OCI-LY7 (cell line): ENCODE data around the gene RAB30. TPM values are rescaled to one million over a fixed set of nuclear protein-coding genes. Genes with fewer than 3 reads are reported as not detected.

Experiments
- BruUV-seq: library from RNA; stranded (reverse); fragments of 400-500 nt; replicated peaks from 2 replicates; lab custom pipeline; 2021; lab: Mats Ljungman, UMichigan
- CTCF ChIA-PET: fragments of 300-600 bp; sonication (Branson Sonifier 250); formaldehyde crosslinking; loops from one replicate; lab custom pipeline; 2022; ENCODE audit warnings: antibody characterized with exemption; ENCODE audit not compliant: unreplicated experiment; lab: Charles Lee
- POLR2A ChIA-PET: fragments of 300-600 bp; sonication (Branson Sonifier 250); formaldehyde crosslinking; loops from one replicate; lab custom pipeline; 2022; ENCODE audit warnings: antibody characterized with exemption; lab: Charles Lee
- DNase-seq: peaks from one replicate; pipeline ENCODE4 v3.0.0-alpha.2; 2015; ENCODE audit warnings: low spot score
- H2AFZ ChIP-seq: fragments of 200-600 bp; sonication (generic), shearing (Covaris generic); 2 replicates; pipeline ENCODE4 v1.6.1; 2014; ENCODE audit warnings: mild to moderate bottlenecking, antibody characterized with exemption, low read length, moderate library complexity
- H3K27ac ChIP-seq: fragments of 200-600 bp; sonication (generic); 2 replicates; pipeline ENCODE4 v1.5.1; 2014; ENCODE audit warnings: mixed run types, low read depth, mild to moderate bottlenecking, moderate library complexity, low read length, inconsistent platforms; ENCODE audit not compliant: poor library complexity, severe bottlenecking
- H3K36me3 ChIP-seq: fragments of 200-600 bp; sonication (generic); 2 replicates; pipeline ENCODE4 v1.6.1; 2014; ENCODE audit warnings: mild to moderate bottlenecking, antibody characterized with exemption, low read length, moderate library complexity, mixed read lengths; ENCODE audit not compliant: insufficient read depth
- H3K4me1 ChIP-seq: fragments of 200-600 bp; sonication (generic); 2 replicates; pipeline ENCODE4 v1.5.1; 2014; ENCODE audit warnings: mild to moderate bottlenecking, low read length; ENCODE audit not compliant: insufficient read depth, poor library complexity, severe bottlenecking
- H3K4me2 ChIP-seq: fragments of 200-600 bp; sonication (generic); 2 replicates; pipeline ENCODE4 v1.6.1; 2014; ENCODE audit warnings: mild to moderate bottlenecking, low read length
- H3K4me3 ChIP-seq: fragments of 200-600 bp; sonication (generic); 2 replicates; pipeline ENCODE4 v1.5.1; 2014; ENCODE audit warnings: mild to moderate bottlenecking, low read depth, low read length; ENCODE audit not compliant: poor library complexity, severe bottlenecking
- H3K79me2 ChIP-seq: fragments of 200-600 bp; sonication (generic); 2 replicates; pipeline ENCODE4 v1.6.1; 2016; ENCODE audit warnings: low read depth, mild to moderate bottlenecking, low read length, moderate library complexity, mixed read lengths; ENCODE audit not compliant: insufficient read depth
- H3K9me2 ChIP-seq: fragments of 200-600 bp; sonication (generic); 2 replicates; pipeline ENCODE4 v1.6.1; 2016; ENCODE audit warnings: mild to moderate bottlenecking, low read length, mixed read lengths; ENCODE audit not compliant: insufficient read depth
- H3K9me3 ChIP-seq: fragments of 200-600 bp; sonication (generic); 2 replicates; pipeline ENCODE4 v1.6.1; 2014; ENCODE audit warnings: mild to moderate bottlenecking, mixed run types, low read length, mixed read lengths
- H4K20me1 ChIP-seq: fragments of 200-600 bp; sonication (generic); 2 replicates; pipeline ENCODE4 v1.6.1; 2014; ENCODE audit warnings: mild to moderate bottlenecking, antibody characterized with exemption, low read length, moderate library complexity, mixed read lengths; ENCODE audit not compliant: insufficient read depth
- EZH2phosphoT487 ChIP-seq: fragments of 200-600 bp; sonication (generic); IDR thresholded peaks from 2 replicates; pipeline ENCODE4 v1.6.1; 2018; ENCODE audit warnings: low read depth, borderline replicate concordance, mild to moderate bottlenecking, mixed run types, antibody characterized with exemption, low read length, moderate library complexity, mixed read lengths
- intact Hi-C: fragments of 100-400 bp; cut with micrococcal nuclease; formaldehyde crosslinking; loops from one replicate; pipeline ENCODE4 v1.10.0; 2022; ENCODE audit not compliant: unreplicated experiment
- total RNA-seq, 2 experiments: library from RNA; depleted of rRNA in 1 of 2; stranded (reverse); fragments of >200 nt in 1 of 2; shearing (Covaris generic) in 1 of 2; gene quantifications; 2 replicates each; pipeline ENCODE4 v1.2.3, GENCODE V29; 2014 to 2022
- TF ChIP-seq, protein P1 (sequence below): fragments of 200-600 bp; sonication (generic); conservative IDR thresholded peaks from 2 replicates; pipeline ENCODE4 v1.5.1; 2014; ENCODE audit warnings: mild to moderate bottlenecking, antibody characterized with exemption, low read length, moderate library complexity, mixed read lengths

RAB30 gene
- total RNA-seq, 2 experiments from 2014 or later: 33.3 to 132 TPM

DNA sequence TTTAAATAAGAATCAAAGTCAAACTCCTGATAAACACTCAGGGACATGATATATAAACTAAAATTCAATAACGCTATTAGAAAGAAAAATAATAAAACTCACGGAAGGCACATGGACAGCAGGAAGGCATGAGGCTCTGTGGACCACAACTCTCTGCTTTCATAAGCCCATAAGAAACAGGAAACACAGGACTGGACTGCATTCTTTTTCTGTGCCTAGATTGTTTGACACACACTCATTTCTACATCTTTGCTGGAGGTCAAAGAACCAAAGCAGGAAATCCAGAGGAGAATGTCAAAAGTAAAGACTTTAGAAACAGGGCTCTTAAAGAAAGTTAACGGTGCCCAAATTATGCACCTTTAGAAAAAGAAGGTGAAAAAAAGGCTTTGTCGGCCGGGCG is 71.3 kb downstream of the RAB30 start:
- BruUV-seq: no TSS peak

DNA sequence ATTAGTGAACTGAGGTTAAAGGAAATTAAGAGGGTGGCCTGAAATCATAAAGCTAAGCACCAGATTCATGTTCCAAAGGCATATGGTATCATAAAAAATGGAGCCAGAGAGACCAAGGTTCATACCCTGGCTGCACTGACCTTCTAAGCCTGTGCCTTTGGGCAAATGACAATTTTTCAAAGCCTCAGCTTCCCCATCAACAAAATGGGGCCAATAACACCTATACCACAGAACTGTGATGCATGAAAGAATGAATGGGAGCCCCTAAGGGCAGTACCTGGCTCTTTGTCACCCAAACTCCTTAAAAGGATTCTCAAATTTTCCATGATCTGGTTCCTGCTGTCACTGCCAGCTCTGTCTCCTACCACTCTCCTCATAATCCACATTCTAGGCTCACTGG is 72.5 kb downstream of the RAB30 start:
- DNase-seq: no peak
- H3K9me3 ChIP-seq: no peaks in the 10 kb centered on the region
- no peaks in the 10 kb centered on the region for H4K20me1 ChIP-seq
- POLR2A ChIA-PET: interaction anchor here (0.7 to 2.2 kb wide), 9 partner anchors 8 to 93 kb away, joined by 3 to 10 read pairs (median 4); no protein-coding TSS in a partner anchor
- H3K79me2 ChIP-seq: peaks cover 60% of the 10 kb centered on the region
- no TSS peak for BruUV-seq
- peaks cover 54% of the 10 kb centered on the region for H3K36me3 ChIP-seq
- H3K27ac ChIP-seq: no peak overlapping the region
- no peaks in the 10 kb centered on the region for H3K9me2 ChIP-seq
- no peak overlapping the region for H2AFZ ChIP-seq
- peaks cover 38% of the 10 kb centered on the region for H3K4me1 ChIP-seq
- intact Hi-C loops: no loop called here
- H3K4me3 ChIP-seq: no peak overlapping the region
- TF ChIP-seq EZH2phosphoT487: no peak
- TF ChIP-seq, protein P1, sequence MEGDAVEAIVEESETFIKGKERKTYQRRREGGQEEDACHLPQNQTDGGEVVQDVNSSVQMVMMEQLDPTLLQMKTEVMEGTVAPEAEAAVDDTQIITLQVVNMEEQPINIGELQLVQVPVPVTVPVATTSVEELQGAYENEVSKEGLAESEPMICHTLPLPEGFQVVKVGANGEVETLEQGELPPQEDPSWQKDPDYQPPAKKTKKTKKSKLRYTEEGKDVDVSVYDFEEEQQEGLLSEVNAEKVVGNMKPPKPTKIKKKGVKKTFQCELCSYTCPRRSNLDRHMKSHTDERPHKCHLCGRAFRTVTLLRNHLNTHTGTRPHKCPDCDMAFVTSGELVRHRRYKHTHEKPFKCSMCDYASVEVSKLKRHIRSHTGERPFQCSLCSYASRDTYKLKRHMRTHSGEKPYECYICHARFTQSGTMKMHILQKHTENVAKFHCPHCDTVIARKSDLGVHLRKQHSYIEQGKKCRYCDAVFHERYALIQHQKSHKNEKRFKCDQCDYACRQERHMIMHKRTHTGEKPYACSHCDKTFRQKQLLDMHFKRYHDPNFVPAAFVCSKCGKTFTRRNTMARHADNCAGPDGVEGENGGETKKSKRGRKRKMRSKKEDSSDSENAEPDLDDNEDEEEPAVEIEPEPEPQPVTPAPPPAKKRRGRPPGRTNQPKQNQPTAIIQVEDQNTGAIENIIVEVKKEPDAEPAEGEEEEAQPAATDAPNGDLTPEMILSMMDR: no peak
- CTCF ChIA-PET: interaction anchor here (0.6 to 1.2 kb wide), 5 partner anchors 8 to 31 kb away, joined by 3 to 5 read pairs (median 3); no protein-coding TSS in a partner anchor
- H3K4me2 ChIP-seq: no peak overlapping the region

More for the DNA sequence above, 71.3 kb downstream of the RAB30 start:
- H3K27ac ChIP-seq: no peak overlapping the region
- CTCF ChIA-PET: no interaction called here
- H3K9me3 ChIP-seq: no peaks in the 10 kb centered on the region
- no peak overlapping the region for H2AFZ ChIP-seq
- H3K4me2 ChIP-seq: no peak overlapping the region
- no peak for DNase-seq
- peaks cover 53% of the 10 kb centered on the region for H3K36me3 ChIP-seq
- no peak for TF ChIP-seq EZH2phosphoT487
- TF ChIP-seq, protein P1: no peak
- intact Hi-C loops: no loop called here
- H4K20me1 ChIP-seq: peaks cover 11% of the 10 kb centered on the region; the same call in 1 of the 2 replicates
- no peak overlapping the region for H3K4me3 ChIP-seq
- peaks cover 71% of the 10 kb centered on the region for H3K79me2 ChIP-seq
- H3K9me2 ChIP-seq: no peaks in the 10 kb centered on the region
- POLR2A ChIA-PET: interaction anchor here (2.2 kb wide), 1 partner anchor 19 kb away, joined by 7 read pairs; no protein-coding TSS in a partner anchor
- peaks cover 43% of the 10 kb centered on the region for H3K4me1 ChIP-seq

DNA sequence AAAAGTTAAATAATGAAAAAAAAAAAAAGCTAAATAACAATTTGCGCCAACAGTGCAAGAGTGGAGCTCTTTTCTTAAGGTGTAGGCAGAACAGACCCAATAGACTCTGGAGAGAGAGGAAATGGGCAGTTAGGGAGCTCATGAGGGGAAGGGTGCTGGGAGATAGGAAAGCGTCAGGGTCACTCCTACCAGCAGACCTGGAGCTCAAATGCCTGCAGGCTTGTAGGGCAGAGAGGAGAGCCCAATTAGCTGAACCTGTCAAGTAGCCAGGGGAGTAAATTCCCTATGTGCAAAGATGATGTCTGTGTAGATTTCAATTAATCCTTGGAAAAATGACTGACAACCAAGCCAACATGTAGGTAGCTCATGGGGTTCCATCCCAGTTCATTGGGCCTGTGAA is 73.0 kb downstream of the RAB30 start:
- Histone ChIP-seq H3K9me3 (no peaks in the 10 kb centered on the region), H3K27ac (no peak overlapping the region), H4K20me1 (no peaks in the 10 kb centered on the region), H3K4me3 (no peak overlapping the region), H2AFZ (no peak overlapping the region), H3K4me2 (no peak overlapping the region), H3K9me2 (no peaks in the 10 kb centered on the region), H3K36me3 (peaks cover 58% of the 10 kb centered on the region), H3K79me2 (peaks cover 54% of the 10 kb centered on the region), H3K4me1 (peaks cover 44% of the 10 kb centered on the region)
- no peak for DNase-seq
- TF ChIP-seq, protein P1: no peak
- TF ChIP-seq EZH2phosphoT487: no peak
- ChIA-PET POLR2A (interaction anchor here (0.7 to 2.2 kb wide), 16 partner anchors 8 to 97 kb away, joined by 3 to 10 read pairs (median 4); partner anchors contain the start of gene DDIAS), CTCF (interaction anchor here (0.7 to 1.2 kb wide), 3 partner anchors 8 to 12 kb away, joined by 3 to 5 read pairs (median 3); no protein-coding TSS in a partner anchor)
- no TSS peak for BruUV-seq
- intact Hi-C loops: no loop called here
